Stimulated activated CD8-positive, alpha-beta memory T cell treated with anti-CD3 and anti-CD28 coated beads, Interleukin-15, amount 100 ng/mL, for 24 hours (primary cell): Measurements from ENCODE around the gene PCYT1B.
"Not testable (repeated sequence)": the region's sequence is repeated elsewhere in the genome, so short reads cannot be mapped to it uniquely, and the experiment has no call there.

Source experiments
- DNase-seq: peaks from one replicate; pipeline ENCODE4 v3.0.0-alpha.2; 2020; ENCODE audit warnings: low read depth

PCYT1B gene

DNA sequence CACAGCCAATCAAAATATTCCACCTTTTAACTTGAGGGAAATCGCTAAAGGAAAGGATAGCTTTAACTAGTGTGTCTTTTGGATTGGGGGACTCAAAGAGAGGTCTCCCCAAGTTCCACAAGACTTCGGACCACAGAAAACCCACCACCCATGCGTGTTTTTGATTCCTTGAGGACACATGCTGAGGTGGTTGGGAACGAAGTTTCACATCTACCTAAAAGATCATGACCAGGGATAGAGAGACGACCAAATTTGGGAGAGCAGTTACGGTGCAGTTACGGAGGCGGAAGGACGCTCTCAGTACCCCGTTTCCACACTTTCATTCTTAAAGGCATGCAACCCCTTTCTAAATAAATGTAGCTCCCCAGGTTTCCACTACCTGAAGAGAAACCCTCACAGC is 1.1 kb downstream of the PCYT1B start:
- no peak for DNase-seq

GRCh38 chrX:24643116-24643515 is 4.0 kb downstream of the PCYT1B start:
- DNase-seq = no peak

- DNase-seq = no peak
Observed at GRCh38 chrX:24629701-24630100, 17.4 kb downstream of the PCYT1B start.

GRCh38 chrX:24619647-24620046 is 27.5 kb downstream of the PCYT1B start:
- no peak for DNase-seq

DNA sequence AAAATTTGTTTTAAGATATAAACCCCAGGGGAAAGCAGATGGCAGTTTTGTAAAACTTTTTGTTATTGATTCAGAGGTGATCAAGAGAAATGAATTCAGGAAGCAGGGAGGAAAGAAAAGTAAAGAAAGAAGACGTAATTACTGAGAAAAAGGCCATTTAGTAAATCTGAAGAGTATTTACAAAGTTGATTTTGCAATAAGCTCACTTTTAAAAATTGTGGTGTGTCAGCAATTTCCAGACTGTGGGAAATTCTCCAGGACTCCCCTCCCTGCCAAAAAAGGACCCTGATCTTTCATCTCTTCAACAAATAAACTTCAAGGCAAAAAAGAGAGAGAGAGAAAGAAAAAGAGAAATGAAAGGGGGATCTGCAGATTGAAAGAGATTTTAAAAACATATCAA is 36.6 kb downstream of the PCYT1B start:
- DNase-seq = no peak

DNA sequence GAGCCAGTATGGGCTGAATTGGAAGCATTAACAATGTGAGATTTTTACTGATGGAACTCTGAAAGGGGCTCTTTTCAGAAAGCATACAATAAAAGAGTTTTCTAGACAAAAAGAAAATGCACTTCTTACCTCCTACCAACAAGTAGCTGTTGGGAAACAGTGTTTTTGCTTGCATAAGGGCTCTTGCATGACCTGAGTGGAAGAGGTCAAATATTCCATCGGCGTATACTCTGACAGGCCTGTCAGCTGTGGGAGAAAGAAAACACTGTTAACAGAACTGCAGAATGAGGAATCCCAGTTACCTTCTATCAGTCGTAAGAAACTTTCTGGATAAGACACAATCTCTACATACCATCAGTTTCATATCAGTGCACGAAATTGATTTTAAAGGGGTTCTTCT is 39.5 kb downstream of the PCYT1B start:
- DNase-seq = no peak

GRCh38 chrX:24605941-24606340 is 41.2 kb downstream of the PCYT1B start:
- not testable (repeated sequence) for DNase-seq

DNA sequence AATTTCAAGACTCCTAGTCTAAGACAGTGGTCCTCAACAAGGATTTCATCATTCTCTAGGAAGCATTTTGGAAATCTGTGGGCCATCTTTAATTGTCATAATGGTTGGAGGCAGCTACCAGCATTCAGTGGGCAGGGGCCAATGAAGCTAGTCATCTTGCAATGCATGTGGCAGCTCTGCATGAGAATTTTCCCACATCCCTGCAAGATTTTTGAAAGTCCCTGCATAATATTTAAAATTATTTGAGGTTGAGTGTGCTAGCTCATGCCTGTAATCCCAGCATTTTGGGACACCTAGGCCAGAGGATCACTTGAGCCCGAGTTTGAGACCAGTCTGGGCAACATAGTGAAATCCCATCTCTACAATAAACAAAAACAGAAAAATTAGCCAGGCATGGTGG is 44.0 kb downstream of the PCYT1B start:
- DNase-seq = no peak

DNA sequence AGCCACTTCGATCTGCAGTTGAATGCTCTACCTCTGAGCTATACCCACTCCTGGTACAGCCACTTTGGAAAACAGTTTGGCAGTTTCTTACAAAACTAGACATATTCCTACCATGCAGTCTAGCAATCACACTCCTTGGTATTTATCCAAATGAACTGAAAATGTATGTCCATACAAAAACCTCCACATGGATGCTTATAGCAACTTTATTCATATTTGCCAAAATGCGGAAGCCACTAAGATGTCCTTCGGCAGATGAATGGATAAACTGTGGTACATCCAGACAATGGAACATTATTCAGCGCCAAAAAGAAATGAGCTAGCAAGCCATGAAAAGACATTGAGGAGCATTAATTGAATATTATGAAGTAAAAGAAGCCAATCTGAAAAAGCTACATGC is 45.3 kb downstream of the PCYT1B start:
- DNase-seq = no peak

DNA sequence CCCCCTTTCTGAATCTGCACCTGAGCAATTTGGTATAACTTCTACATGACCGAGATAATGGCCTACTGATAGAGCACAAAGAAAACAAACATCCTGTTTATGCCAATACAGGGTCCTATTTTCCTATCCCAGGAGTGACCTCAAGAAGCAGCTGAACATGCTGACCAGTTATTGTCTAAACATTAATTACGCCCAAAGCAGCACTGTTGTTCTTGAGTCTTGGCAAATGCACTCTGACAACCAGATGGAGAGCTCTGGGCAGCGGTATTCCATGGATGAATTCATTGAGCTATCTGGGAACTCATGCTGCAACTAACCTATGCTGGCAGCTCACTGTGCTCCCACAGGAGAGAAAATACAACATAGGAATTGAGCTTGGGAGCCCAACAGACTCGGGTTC is 52.6 kb downstream of the PCYT1B start:
- no peak for DNase-seq

GRCh38 chrX:24590111-24590510 is 57.0 kb downstream of the PCYT1B start:
- DNase-seq = no peak

- DNase-seq = no peak
Observed at GRCh38 chrX:24577091-24577490, 70.1 kb downstream of the PCYT1B start.

DNA sequence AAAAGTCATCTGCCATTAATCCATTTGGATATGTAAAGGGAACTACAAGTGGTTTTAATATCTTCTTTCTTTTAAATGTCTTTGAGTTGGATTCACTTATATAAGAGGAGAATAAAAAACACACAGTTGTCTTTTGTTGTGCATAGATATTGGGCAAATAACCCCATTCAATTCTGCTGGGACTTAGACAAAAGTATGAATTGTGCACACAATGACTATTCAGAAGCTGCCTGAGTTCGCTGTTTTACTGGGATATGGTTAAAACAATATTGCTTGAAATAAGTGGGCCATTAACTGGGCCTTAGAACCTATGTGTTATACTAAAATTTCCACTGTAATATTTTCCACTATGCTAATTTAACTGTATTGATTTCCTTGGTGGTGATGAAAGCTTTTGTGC is 71.7 kb downstream of the PCYT1B start:
- no peak for DNase-seq

DNA sequence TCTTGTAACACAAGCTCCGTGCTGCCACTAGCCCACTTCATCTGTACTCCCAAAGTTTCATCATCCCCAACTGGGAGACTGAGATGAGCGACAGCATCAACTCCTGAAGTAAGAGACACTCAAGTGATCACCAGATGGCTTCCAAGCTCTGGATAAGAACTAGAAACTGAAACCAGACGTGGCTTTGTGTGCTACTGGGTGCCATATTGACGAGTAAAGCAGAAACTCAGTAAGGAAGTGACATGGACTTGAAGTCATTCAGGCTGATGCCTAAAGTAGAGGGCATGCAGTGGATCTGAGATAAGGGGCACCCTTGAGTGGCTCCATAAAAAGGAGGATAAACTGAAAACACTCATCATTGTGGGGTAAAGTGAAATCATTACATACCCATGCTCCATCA is 72.4 kb downstream of the PCYT1B start:
- DNase-seq = no peak

GRCh38 chrX:24567169-24567568 is 80.0 kb downstream of the PCYT1B start:
- no peak for DNase-seq

DNA sequence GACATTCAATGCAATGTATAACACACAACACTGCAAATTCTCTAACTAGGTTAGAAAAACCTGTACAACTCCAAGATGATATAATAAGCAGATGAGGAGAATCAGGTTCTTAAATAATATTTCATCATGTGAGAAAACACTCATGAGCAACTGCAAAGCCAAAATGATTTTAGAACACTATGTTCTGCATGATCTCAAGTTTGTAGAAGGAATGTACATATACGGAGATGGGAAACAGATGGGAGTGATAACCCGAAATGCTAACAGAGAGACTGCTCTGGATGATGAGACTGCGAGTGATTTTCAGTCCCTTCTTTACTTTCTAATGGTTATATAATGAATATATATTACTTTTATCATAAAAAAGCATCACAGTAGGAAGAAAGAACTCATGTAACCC is 80.9 kb downstream of the PCYT1B start:
- DNase-seq = no peak

- DNase-seq = no peak
Observed at GRCh38 chrX:24563291-24564010, 83.7 kb downstream of the PCYT1B start.

GRCh38 chrX:24561121-24561520 is 86.0 kb downstream of the PCYT1B start:
- DNase-seq = no peak

GRCh38 chrX:24553011-24553410 is 94.1 kb downstream of the PCYT1B start:
- DNase-seq = no peak

DNA sequence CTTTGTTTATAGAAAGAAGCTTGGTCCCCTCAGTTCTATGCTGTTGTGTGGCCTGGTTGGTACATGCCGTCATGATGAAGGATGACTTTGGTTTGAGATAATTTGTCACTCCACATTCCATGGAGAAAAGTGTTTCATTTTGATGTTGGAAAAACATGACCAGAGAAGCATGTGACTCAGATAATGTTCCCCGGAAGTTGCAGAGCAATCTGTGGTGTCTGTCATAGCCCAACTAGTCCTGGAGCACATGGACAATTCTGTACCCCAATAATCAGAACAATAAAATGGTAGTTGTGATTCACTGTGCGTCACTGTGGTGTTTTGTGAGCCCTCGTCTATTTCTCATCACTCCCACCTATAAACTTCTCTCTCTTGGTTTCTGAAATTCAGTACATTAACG is 97.0 kb downstream of the PCYT1B start:
- no peak for DNase-seq

DNA sequence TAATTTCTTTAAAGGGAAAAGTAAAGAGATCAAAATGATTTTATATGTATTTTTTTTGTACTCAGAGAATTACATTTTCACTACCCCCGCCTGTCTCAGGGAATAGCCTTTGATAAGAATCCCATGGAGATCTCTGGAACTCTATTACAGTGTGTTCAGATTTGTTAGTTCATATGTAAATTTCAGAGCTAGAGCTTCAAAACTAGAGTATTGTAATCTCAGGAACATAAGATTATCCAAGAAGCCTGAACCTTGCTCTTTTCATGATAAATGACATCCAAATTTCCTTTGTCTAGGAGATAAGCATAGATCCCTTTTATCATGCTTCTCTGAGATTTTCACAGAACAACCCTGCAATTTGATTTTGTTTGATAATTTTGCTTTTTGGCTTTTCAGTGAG is 99.2 kb downstream of the PCYT1B start:
- no peak for DNase-seq

GRCh38 chrX:24542756-24543155 is 104.4 kb downstream of the PCYT1B start:
- no peak for DNase-seq

DNA sequence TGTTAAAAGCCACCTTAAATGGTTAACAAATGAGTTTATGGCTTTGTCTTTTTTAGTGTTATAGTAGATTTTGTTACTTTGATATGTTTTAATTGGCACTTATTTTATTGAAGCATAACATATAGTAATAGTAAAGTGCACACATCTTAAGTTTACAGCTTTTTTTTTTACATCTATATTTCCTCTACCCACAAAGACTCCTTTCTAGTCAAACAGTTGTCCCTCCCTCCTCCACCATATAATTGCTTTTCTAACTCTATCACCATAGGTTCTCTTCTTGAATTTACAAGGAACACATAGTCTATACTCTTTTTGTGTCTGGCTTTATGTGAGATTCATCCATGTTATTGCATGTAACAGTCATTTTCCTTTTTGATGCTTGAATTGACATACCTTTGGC is 110.6 kb downstream of the PCYT1B start:
- DNase-seq = no peak

- DNase-seq = no peak
Observed at GRCh38 chrX:24528605-24529004, 118.5 kb downstream of the PCYT1B start.

- DNase-seq = no peak
Observed at GRCh38 chrX:24526616-24527015, 120.5 kb downstream of the PCYT1B start.
